ENCODE results near the gene ITGB8.

ITGB8 gene

GRCh38 chr7:20331910-20332813, 1.5 kb downstream of the ITGB8 start:
- Histone ChIP-seq H3K36me3 (ENCODE audit: control insufficient read depth, insufficient read depth, low read length) (no peaks in the 10 kb centered on the region), H3K18ac (ENCODE audit: low read length) (no peak overlapping the region), H3K4me1 (ENCODE audit: control insufficient read depth, low read depth, low read length) (no peaks in the 10 kb centered on the region), H4K5ac (ENCODE audit: low read length) (no peak overlapping the region), H3K23ac (ENCODE audit: low read length) (no peak overlapping the region), H2BK120ac (ENCODE audit: low read depth, low read length) (no peak overlapping the region), H3K4ac (ENCODE audit: low read depth, low read length) (no peak overlapping the region), H3K27me3 (ENCODE audit: insufficient read depth, low read length, poor library complexity) (no peaks in the 10 kb centered on the region), H4K8ac (ENCODE audit: low read depth, low read length) (no peak overlapping the region), H3K79me1 (ENCODE audit: low read length) (no peaks in the 10 kb centered on the region), H3K4me2 (ENCODE audit: low read length) (peak overlapping the region; percentile 56), H3K27ac (ENCODE audit: low read depth, low read length) (no peak overlapping the region), H3K79me2 (ENCODE audit: control insufficient read depth, insufficient read depth, low read length) (no peaks in the 10 kb centered on the region), H3K9ac (ENCODE audit: low read length) (peak overlapping the region; percentile 86), H3K4me3 (ENCODE audit: low read length) (peak overlapping the region; percentile 71), H2AK5ac (ENCODE audit: low read length) (no peak overlapping the region), H2BK15ac (replicated peaks; ENCODE audit: low read depth) (no peak overlapping the region), H3K56ac (ENCODE audit: low read length) (peak overlapping the region; percentile 95), H2BK5ac (ENCODE audit: low read length) (no peak overlapping the region)
- no CpG with 5 or more reads among the region's 13 CpGs for WGBS (ENCODE audit: extremely low coverage, insufficient coverage, low lambda C conversion rate)
- DNase-seq, result peak; percentile 39

DNA sequence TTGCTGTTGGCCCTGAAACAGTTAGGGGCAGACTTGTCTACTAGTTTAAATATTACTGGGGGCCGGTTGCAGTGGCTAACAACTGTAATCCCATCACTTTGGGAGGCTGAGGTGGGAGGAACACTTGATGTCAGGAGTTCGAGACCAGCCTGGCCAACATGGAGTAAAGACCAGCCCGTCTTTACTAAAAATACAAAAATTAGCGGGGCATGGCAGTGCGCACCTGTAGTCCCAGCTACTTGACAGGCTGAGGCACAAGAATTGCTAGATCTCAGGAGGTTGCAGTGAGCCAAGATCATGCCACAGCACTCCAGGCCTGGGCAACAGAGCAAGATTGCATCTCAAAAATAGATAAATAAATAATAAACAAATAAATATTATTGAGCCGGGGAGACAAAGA, 7.6 kb downstream of the ITGB8 start:
- Histone ChIP-seq H3K4me3 (ENCODE audit: low read length) (no peak overlapping the region), H3K56ac (ENCODE audit: low read length) (no peak overlapping the region), H3K36me3 (ENCODE audit: control insufficient read depth, insufficient read depth, low read length) (no peaks in the 10 kb centered on the region), H3K27me3 (ENCODE audit: insufficient read depth, low read length, poor library complexity) (no peaks in the 10 kb centered on the region), H3K4ac (ENCODE audit: low read depth, low read length) (no peak overlapping the region), H3K27ac (ENCODE audit: low read depth, low read length) (no peak overlapping the region), H3K79me2 (ENCODE audit: control insufficient read depth, insufficient read depth, low read length) (no peaks in the 10 kb centered on the region), H3K18ac (ENCODE audit: low read length) (no peak overlapping the region), H3K4me2 (ENCODE audit: low read length) (no peak overlapping the region), H2AK5ac (ENCODE audit: low read length) (no peak overlapping the region), H3K4me1 (ENCODE audit: control insufficient read depth, low read depth, low read length) (no peaks in the 10 kb centered on the region), H3K79me1 (ENCODE audit: low read length) (no peaks in the 10 kb centered on the region), H4K5ac (ENCODE audit: low read length) (no peak overlapping the region), H2BK120ac (ENCODE audit: low read depth, low read length) (no peak overlapping the region), H3K23ac (ENCODE audit: low read length) (no peak overlapping the region), H3K9ac (ENCODE audit: low read length) (no peak overlapping the region), H2BK5ac (ENCODE audit: low read length) (no peak overlapping the region), H2BK15ac (replicated peaks; ENCODE audit: low read depth) (no peak overlapping the region), H4K8ac (ENCODE audit: low read depth, low read length) (no peak overlapping the region)
- WGBS (ENCODE audit: extremely low coverage, insufficient coverage, low lambda C conversion rate), result no CpG with 5 or more reads among the region's 6 CpGs
- DNase-seq, result no peak

- Histone ChIP-seq H3K23ac (ENCODE audit: low read length) (no peak overlapping the region), H3K79me2 (ENCODE audit: control insufficient read depth, insufficient read depth, low read length) (no peaks in the 10 kb centered on the region), H2AK5ac (ENCODE audit: low read length) (no peak overlapping the region), H3K4me2 (ENCODE audit: low read length) (no peak overlapping the region), H2BK120ac (ENCODE audit: low read depth, low read length) (no peak overlapping the region), H3K9ac (ENCODE audit: low read length) (no peak overlapping the region), H3K4ac (ENCODE audit: low read depth, low read length) (no peak overlapping the region), H4K5ac (ENCODE audit: low read length) (no peak overlapping the region), H3K79me1 (ENCODE audit: low read length) (no peaks in the 10 kb centered on the region), H3K27me3 (ENCODE audit: insufficient read depth, low read length, poor library complexity) (no peaks in the 10 kb centered on the region), H3K4me3 (ENCODE audit: low read length) (no peak overlapping the region), H3K18ac (ENCODE audit: low read length) (no peak overlapping the region), H3K4me1 (ENCODE audit: control insufficient read depth, low read depth, low read length) (no peaks in the 10 kb centered on the region), H2BK15ac (replicated peaks; ENCODE audit: low read depth) (no peak overlapping the region), H2BK5ac (ENCODE audit: low read length) (no peak overlapping the region), H4K8ac (ENCODE audit: low read depth, low read length) (no peak overlapping the region), H3K36me3 (ENCODE audit: control insufficient read depth, insufficient read depth, low read length) (no peaks in the 10 kb centered on the region), H3K56ac (ENCODE audit: low read length) (no peak overlapping the region), H3K27ac (ENCODE audit: low read depth, low read length) (no peak overlapping the region)
- peak; percentile 45 for DNase-seq
These were observed 10.1 kb downstream of the ITGB8 start for GRCh38 chr7:20340839-20341238.

- no peak overlapping the region for H3K4me2 ChIP-seq (ENCODE audit: low read length)
- no peaks in the 10 kb centered on the region for H3K4me1 ChIP-seq (ENCODE audit: control insufficient read depth, low read depth, low read length)
- H3K4me3 ChIP-seq (ENCODE audit: low read length), result no peak overlapping the region
- no peaks in the 10 kb centered on the region for H3K36me3 ChIP-seq (ENCODE audit: control insufficient read depth, insufficient read depth, low read length)
- no peak overlapping the region for H4K5ac ChIP-seq (ENCODE audit: low read length)
- no peak overlapping the region for H3K23ac ChIP-seq (ENCODE audit: low read length)
- no peak overlapping the region for H2BK5ac ChIP-seq (ENCODE audit: low read length)
- no peak overlapping the region for H2BK15ac ChIP-seq (replicated peaks; ENCODE audit: low read depth)
- no peak overlapping the region for H4K8ac ChIP-seq (ENCODE audit: low read depth, low read length)
- WGBS (ENCODE audit: extremely low coverage, insufficient coverage, low lambda C conversion rate), result no CpG with 5 or more reads among the region's 3 CpGs
- H3K27ac ChIP-seq (ENCODE audit: low read depth, low read length), result no peak overlapping the region
- no peaks in the 10 kb centered on the region for H3K27me3 ChIP-seq (ENCODE audit: insufficient read depth, low read length, poor library complexity)
- H2BK120ac ChIP-seq (ENCODE audit: low read depth, low read length), result no peak overlapping the region
- no peak overlapping the region for H3K9ac ChIP-seq (ENCODE audit: low read length)
- no peaks in the 10 kb centered on the region for H3K79me1 ChIP-seq (ENCODE audit: low read length)
- H2AK5ac ChIP-seq (ENCODE audit: low read length), result no peak overlapping the region
- H3K56ac ChIP-seq (ENCODE audit: low read length), result no peak overlapping the region
- no peaks in the 10 kb centered on the region for H3K79me2 ChIP-seq (ENCODE audit: control insufficient read depth, insufficient read depth, low read length)
- peak; percentile 42 for DNase-seq
- H3K18ac ChIP-seq (ENCODE audit: low read length), result no peak overlapping the region
- no peak overlapping the region for H3K4ac ChIP-seq (ENCODE audit: low read depth, low read length)
These were observed 12.5 kb downstream of the ITGB8 start for GRCh38 chr7:20343205-20343604.

GRCh38 chr7:20343941-20344340, 13.2 kb downstream of the ITGB8 start:
- H3K36me3 ChIP-seq (ENCODE audit: control insufficient read depth, insufficient read depth, low read length), result no peaks in the 10 kb centered on the region
- H3K27ac ChIP-seq (ENCODE audit: low read depth, low read length), result no peak overlapping the region
- H2BK5ac ChIP-seq (ENCODE audit: low read length), result no peak overlapping the region
- H3K56ac ChIP-seq (ENCODE audit: low read length), result no peak overlapping the region
- no peak overlapping the region for H3K9ac ChIP-seq (ENCODE audit: low read length)
- H3K4me3 ChIP-seq (ENCODE audit: low read length), result no peak overlapping the region
- no peak for DNase-seq
- H3K79me1 ChIP-seq (ENCODE audit: low read length), result no peaks in the 10 kb centered on the region
- H3K27me3 ChIP-seq (ENCODE audit: insufficient read depth, low read length, poor library complexity), result no peaks in the 10 kb centered on the region
- H4K8ac ChIP-seq (ENCODE audit: low read depth, low read length), result no peak overlapping the region
- no peak overlapping the region for H3K18ac ChIP-seq (ENCODE audit: low read length)
- H3K23ac ChIP-seq (ENCODE audit: low read length), result no peak overlapping the region
- no peaks in the 10 kb centered on the region for H3K4me1 ChIP-seq (ENCODE audit: control insufficient read depth, low read depth, low read length)
- no peak overlapping the region for H2BK15ac ChIP-seq (replicated peaks; ENCODE audit: low read depth)
- no peak overlapping the region for H2AK5ac ChIP-seq (ENCODE audit: low read length)
- no peaks in the 10 kb centered on the region for H3K79me2 ChIP-seq (ENCODE audit: control insufficient read depth, insufficient read depth, low read length)
- no peak overlapping the region for H3K4ac ChIP-seq (ENCODE audit: low read depth, low read length)
- WGBS (ENCODE audit: extremely low coverage, insufficient coverage, low lambda C conversion rate), result no CpG with 5 or more reads among the region's 2 CpGs
- no peak overlapping the region for H4K5ac ChIP-seq (ENCODE audit: low read length)
- no peak overlapping the region for H2BK120ac ChIP-seq (ENCODE audit: low read depth, low read length)
- no peak overlapping the region for H3K4me2 ChIP-seq (ENCODE audit: low read length)

DNA sequence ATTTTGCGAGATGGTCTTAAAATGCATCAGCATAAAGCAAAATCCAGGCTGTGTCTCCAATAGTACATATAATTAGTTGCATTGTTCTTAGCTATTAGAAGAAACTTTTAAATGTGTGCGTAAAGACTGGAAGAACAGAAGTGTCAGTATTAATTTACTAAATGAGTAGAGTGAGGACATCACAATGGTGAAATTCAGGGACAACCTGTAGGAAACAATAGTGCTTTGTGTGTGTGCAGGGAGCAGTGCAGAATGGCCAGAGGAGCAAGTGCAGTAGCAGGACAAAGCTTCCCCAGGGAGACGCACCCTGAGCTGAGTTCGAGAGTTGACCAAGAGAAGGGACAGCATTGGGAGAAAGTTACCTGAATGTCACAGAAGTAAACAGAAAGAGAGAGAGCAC, 13.7 kb downstream of the ITGB8 start:
- Histone ChIP-seq H3K9ac (ENCODE audit: low read length) (no peak overlapping the region), H3K56ac (ENCODE audit: low read length) (no peak overlapping the region), H2AK5ac (ENCODE audit: low read length) (no peak overlapping the region), H3K4me3 (ENCODE audit: low read length) (no peak overlapping the region), H4K5ac (ENCODE audit: low read length) (no peak overlapping the region), H4K8ac (ENCODE audit: low read depth, low read length) (no peak overlapping the region), H3K79me2 (ENCODE audit: control insufficient read depth, insufficient read depth, low read length) (no peaks in the 10 kb centered on the region), H3K27ac (ENCODE audit: low read depth, low read length) (no peak overlapping the region), H3K18ac (ENCODE audit: low read length) (no peak overlapping the region), H3K27me3 (ENCODE audit: insufficient read depth, low read length, poor library complexity) (no peaks in the 10 kb centered on the region), H3K79me1 (ENCODE audit: low read length) (no peaks in the 10 kb centered on the region), H3K4me1 (ENCODE audit: control insufficient read depth, low read depth, low read length) (no peaks in the 10 kb centered on the region), H2BK15ac (replicated peaks; ENCODE audit: low read depth) (no peak overlapping the region), H2BK120ac (ENCODE audit: low read depth, low read length) (no peak overlapping the region), H3K4ac (ENCODE audit: low read depth, low read length) (no peak overlapping the region), H3K36me3 (ENCODE audit: control insufficient read depth, insufficient read depth, low read length) (no peaks in the 10 kb centered on the region), H3K23ac (ENCODE audit: low read length) (no peak overlapping the region), H2BK5ac (ENCODE audit: low read length) (no peak overlapping the region), H3K4me2 (ENCODE audit: low read length) (no peak overlapping the region)
- no CpG with 5 or more reads among the region's 4 CpGs for WGBS (ENCODE audit: extremely low coverage, insufficient coverage, low lambda C conversion rate)
- no peak for DNase-seq
